ENCODE results near the gene KRTAP5-9. TPM values are rescaled to one million over a fixed set of nuclear protein-coding genes. Genes with fewer than 3 reads are reported as not detected.

Gene KRTAP5-9
- total and polyA plus RNA-seq, 10 of the 15 experiments (the other 5 are each of a cell fraction or from before 2014, with no cell fraction given): 0.06 to 0.38 (median 0.19) TPM; not detected in 4

GRCh38 chr11:71518506-71519471, 29.4 kb upstream of the KRTAP5-9 start:
- Histone ChIP-seq H3K27me3 (replicated peaks in 1 of 2; ENCODE audit: control insufficient read depth in 2 of 2, insufficient read depth in 2 of 2, low read length in 1 of 2) (no peaks in the 10 kb centered on the region), H3K27ac (ENCODE audit: control insufficient read depth, insufficient read depth) (no peak overlapping the region), H3K4me2 (ENCODE audit: control insufficient read depth, insufficient read depth) (no peak overlapping the region), H3K9me3 (replicated peaks; ENCODE audit: control insufficient read depth, insufficient read depth, low read length) (no peaks in the 10 kb centered on the region; the same call in 2 of the 3 replicates), H3K79me2 (ENCODE audit: control insufficient read depth, insufficient read depth, low read length) (no peaks in the 10 kb centered on the region), H3K4me1 (ENCODE audit: control insufficient read depth, insufficient read depth, low read length) (no peaks in the 10 kb centered on the region), H3K4me3 (no peak overlapping the region), H4K20me1 (ENCODE audit: control insufficient read depth, insufficient read depth) (no peaks in the 10 kb centered on the region), H3K9ac (ENCODE audit: control insufficient read depth, insufficient read depth, low read length) (no peak overlapping the region), H2AFZ (ENCODE audit: control insufficient read depth, low read depth, low read length) (no peak overlapping the region), H3K36me3 (ENCODE audit: control insufficient read depth in 2 of 2, insufficient read depth in 2 of 2, low read length in 1 of 2) (no peaks in the 10 kb centered on the region)
- no TSS peak for BruUV-seq (replicated peaks)
- CTCF ChIA-PET: no interaction called here
- intact Hi-C loops (cut with micrococcal nuclease; ENCODE audit: unreplicated experiment) (no loop called here), in situ Hi-C loops (cut with MboI) (no loop called here)
- POLR2A ChIA-PET: no interaction called here
- ATAC-seq (no peak), FAIRE-seq (no peak), DNase-seq (ENCODE audit: low read depth, low spot score) (no peak)
- SMC1A ChIA-PET (ENCODE audit: uncharacterized antibody, unreplicated experiment): interaction anchor here (1.3 kb wide), 1 partner anchor 13 kb away, joined by 3 read pairs; no protein-coding TSS in a partner anchor
- TF ChIP-seq SIN3A (IDR thresholded peaks at IDR 0.05; ENCODE audit: low read depth, low read length): no peak
- no peak for TF ChIP-seq PBX3 (IDR thresholded peaks at IDR 0.05; ENCODE audit: insufficient replicate concordance, low read depth, low read length)
- TF ChIP-seq CEBPZ (IDR thresholded peaks at IDR 0.05; ENCODE audit: low read depth, low read length): no peak
- RAD21 ChIA-PET (ENCODE audit: unreplicated experiment): no interaction called here
- 74% methylated on average over 44 of the region's 55 CpGs for WGBS (ENCODE audit: insufficient coverage, insufficient replicate concordance, low lambda C conversion rate, missing lambda C conversion rate)

Data from GM12878 (cell line).